HG03575 (cell line): ENCODE data around the gene IMMP2L.
"Not testable (repeated sequence)": the region's sequence is repeated elsewhere in the genome, so short reads cannot be mapped to it uniquely, and the experiment has no call there.

Experiments
- ATAC-seq: cut with Tn5 transposase; IDR thresholded peaks from one replicate; pipeline ENCODE4 v1.9.1; 2021; ENCODE audit not compliant: unreplicated experiment, insufficient number of reproducible peaks, low FRiP score; ENCODE audit errors: extremely low read depth

The IMMP2L gene

DNA sequence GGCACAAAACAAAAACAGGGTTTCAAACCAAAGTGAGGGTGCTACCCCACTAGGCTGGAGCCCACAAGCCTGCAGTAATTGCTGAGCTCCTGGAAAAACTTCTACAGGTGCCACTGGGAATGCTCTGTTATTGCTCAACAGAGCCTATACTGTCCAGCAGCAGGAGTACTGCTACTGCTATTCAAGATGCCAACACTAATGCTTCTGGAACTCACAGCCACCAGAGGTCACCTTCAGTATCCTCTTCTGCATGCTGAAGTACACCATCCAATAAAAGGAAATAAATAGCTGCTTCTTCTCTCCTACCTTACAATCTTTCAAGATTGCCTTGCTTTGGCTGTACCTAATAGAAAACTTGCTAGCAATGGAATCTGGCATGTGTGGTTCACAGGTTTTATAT is 249.3 kb downstream of the IMMP2L start:
- ATAC-seq = no peak

DNA sequence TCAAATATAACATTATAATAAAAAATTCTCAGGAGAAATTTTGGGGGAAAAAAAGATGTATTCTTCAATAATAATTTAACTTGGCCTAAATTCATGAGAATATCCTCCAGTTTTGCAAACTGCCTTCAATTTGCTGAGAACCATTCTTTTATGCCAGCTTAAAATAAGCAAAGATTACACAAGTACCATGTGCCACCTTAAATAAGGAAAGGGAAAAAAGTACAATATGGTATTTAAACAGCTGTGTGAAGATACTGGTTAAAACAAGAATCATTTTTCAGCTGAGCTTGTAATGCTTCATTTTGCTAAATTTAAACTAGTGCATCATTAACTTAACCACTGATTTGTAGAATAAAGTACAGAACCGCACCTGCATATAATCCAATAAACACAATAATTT is 253.6 kb downstream of the IMMP2L start:
- no peak for ATAC-seq

DNA sequence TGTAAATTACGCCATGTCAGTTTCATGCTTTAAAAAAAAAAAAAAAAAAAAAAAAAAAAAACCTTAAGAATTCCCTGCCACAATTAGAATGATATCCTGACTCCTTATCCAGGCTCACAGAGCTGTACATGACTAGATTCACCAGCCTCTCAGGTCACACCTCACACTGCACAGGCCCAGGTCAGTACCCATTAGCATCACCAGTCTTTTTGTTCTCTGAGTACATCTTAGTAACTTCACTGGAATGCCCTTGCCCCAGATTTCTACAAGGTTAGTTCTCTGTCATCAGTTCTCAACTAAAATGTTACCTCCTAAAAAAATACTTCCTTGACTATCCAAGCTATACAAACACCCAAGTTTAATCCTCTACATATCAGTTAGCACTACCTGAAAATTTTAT is 260.4 kb downstream of the IMMP2L start:
- no peak for ATAC-seq

DNA sequence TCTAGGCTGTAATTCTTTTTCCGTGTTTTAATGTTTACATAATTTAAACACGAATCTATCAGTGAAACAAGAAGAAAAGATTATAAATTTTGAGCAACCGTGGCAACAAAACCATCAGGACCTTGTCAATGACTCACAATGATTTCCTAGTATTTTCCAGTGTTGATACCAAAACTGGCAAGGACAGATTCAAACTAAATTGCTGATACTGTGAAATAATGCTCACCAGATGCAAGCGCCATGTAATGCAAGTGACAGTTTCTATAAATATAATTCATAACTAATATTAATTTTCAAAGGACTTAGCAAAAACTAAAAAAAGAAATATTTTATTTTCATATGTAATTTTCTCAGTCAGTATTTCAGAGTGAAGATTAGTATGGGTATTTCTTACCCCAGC is 267.8 kb downstream of the IMMP2L start:
- ATAC-seq = no peak

DNA sequence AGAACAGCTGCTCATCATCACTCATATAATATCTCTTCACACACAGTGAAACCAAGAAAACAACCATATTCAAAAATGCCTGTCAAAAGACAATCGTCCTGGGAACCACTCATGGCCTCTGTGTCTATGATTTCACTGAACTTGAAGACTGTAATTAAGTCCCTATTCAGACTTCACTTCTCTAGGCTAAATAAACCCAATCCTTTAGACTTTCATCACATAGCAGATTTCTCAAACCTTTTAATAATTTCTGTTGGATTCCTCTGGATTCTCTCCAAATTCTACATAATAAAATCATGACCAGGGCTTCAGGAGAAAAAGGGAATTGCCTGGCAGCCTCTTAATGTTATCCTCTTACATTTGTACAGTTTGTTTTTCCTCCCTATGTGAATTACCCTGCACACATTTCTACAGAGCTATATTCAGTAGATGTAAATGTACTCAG is 270.2 kb downstream of the IMMP2L start:
- ATAC-seq = no peak

DNA sequence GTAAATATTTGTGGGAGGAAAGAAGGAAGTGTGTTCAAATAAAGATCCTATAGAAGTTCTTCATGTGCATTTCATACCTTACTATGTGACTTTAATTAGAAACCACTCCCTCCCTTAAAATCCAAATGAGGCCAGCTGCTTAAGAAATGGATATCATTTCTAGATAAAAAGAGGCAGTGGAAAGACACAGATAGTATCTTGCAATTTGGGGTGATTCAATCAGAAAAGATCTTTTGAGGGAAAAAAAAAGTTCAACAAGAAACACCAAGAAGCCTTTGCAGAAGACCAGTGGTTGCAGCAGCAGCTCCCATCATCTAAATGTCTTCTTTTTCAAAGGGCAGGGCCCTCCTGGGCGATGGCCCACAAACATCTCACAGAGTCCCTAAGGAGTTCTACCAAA is 271.3 kb downstream of the IMMP2L start:
- ATAC-seq = no peak

DNA sequence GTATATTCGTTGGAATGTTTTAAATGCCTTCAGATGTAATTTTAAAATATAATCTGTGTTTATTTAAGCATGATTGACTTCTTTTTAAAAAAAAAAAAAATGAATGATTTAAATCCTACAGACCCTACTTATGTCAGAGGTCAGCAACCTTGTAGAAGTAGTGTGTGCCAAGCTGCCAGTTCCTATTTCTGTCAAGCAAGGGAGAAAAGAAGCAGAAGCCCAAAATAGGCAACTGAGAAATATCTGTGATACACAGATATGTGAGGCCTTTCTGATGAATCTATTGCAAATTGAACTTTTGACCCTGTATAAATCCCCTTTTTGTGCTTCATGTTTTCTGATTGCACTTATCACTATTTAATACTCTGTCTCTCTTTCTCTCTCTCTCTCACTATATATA is 271.9 kb downstream of the IMMP2L start:
- ATAC-seq = no peak

DNA sequence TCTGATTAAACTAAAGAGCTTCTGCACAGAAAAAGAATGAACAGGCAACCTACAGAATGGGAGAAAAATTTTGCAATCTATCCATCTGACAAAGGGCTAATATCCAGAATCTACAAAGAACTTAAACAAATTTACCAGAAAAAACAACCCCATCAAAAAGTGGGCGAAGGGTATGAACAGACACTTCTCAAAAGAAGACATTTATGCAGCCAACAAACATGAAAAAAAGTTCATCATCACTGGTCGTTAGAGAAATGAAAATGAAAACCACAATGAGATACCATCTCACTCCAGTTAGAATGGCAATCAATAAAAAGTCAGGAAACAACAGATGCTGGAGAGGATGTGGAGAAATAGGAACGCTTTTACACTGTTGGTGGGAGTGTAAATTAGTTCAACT is 273.9 kb downstream of the IMMP2L start:
- ATAC-seq = not testable (repeated sequence)

DNA sequence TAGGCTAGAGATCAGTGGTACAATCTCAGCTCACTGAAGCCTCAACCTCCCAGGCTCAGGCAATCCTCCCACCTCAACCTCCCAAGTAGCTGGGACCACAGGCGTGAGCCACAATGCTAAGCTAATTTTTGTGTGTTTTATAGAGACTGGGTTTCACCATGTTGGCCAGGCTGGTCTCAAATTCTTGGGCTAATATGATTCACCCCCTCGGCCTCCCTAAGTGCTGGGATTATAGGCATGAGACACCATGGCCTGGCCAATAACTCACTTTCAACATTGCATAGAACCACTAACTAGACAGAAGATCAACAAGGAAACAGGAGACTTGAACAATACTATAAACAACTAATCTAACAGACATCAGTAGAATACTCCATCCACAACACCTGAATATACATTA is 279.7 kb downstream of the IMMP2L start:
- ATAC-seq = no peak

DNA sequence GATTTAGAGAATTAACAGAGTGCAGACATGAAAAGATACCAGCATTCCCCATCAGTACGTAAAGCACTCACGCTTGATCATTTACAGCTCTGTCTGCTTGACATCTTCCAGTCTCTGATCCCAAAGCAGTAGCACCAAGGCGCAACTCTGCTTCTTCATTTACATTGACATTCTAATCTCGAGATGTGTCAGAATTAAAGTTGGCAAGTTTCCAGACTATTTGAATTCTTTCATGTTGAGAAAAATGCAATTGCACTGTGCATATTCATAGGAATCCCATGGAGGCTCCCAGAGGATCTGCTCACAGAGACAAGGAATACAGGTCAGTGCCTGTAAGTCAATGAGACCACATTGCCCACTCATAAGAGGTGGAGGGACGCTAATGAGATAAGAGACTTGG is 287.4 kb downstream of the IMMP2L start:
- ATAC-seq = no peak

DNA sequence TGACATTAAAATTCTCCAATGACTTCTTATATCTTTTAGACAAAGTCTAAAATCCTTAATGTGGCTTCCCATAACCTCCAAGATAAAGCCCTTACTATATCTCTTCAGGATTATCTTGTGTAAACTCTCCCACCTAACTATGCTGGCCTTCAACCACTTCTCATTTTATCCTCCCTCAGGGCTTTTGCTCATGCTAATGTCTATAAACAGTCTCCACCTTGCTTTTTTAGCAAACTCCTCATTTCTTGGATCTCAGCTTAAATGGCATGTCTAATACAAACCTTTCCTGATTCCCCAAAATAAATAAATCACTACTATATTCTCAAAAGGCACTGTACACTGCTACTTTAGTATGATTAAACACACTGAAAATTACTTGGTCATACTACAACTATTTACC is 290.2 kb downstream of the IMMP2L start:
- no peak for ATAC-seq

DNA sequence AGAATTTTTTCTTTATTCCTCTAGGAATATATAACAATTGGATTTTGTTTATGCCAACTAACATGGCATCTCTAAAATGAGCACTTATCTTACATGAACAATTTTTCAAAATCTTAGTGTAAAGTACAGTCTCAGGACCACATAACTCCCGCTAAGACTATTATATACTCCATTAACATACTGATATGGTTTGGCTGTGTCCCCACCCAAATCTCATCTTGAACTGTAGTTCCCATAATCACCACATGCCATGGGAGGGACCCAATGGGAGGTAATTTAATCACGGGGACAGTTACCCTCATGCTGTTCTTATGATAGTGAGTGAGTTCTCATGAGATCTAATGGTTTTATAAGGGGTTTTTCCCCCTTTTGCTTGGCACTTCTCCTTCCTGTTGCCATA is 291.5 kb downstream of the IMMP2L start:
- ATAC-seq = not testable (repeated sequence)

DNA sequence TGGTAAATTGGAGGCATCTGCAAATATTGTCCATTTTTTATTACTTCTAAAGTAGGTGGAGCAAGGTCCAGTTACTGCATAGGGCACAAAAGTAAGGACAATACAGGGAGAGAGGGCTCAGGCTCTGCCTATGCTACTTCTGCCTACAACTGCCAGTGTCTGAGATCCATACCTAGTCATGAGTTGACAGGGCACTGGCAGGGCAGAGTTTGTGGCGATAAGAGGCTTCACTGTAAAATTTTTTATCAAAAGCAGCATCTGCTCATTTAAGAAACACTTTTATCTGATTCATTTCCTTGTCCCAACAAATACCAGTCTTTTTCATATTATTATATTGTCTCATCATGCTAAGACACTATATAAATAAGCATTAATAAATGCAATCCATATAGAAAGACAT is 293.4 kb downstream of the IMMP2L start:
- ATAC-seq = no peak

DNA sequence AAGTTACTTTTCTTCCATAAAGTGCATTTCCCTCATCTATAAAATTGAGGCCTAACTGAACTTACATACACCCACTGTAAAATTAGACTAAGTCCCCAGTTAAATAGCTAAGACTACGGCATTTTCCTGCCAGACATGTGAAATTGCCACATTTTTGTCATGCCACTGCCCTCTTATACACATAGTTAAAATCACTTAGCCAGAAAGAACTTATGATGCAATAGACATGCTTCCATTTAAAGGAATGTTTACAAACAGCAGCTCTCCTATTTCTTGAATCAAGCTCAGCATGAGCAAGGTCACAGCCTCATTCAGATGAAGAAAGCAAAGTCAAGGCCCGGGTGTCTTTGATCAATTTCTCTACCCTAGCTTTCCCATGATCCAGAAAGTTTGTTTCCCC is 295.7 kb downstream of the IMMP2L start:
- no peak for ATAC-seq

DNA sequence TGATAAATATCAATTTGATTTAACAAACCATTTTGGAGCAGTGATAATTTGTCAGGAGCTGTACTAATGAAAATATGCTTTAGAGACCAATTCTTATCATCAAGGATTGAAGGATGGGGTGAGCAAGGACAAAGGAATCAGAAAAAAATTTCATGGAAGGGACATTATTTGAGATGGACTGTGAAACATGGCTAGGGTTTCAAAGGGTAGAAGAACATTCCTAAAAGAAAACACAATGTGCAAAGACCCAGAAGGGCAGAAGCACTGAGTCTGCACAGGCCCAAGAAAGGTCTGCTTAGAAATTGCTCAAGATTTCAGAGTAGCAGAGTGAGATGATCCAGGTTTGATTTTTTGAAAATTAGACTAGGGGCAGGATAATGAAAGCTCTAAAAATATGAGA is 296.9 kb downstream of the IMMP2L start:
- ATAC-seq = no peak

DNA sequence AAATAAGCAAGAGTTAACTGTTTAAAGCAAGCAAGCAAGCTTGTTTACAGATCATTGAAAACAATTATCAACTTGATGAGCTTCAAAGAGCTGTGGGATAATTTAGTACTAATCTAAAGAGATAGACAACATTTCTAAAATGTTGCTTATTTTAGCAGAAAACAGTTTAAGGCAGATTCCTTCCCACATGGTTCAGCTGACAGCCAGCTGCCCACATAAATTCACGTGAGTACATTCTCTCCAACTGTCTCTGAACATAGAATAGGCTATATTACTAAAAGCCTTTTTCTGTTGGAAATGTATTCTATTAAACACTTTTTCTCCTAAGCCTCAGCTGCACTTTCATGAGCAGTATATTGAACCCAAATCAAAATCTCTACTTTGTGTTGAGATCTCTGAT is 297.3 kb downstream of the IMMP2L start:
- no peak for ATAC-seq

DNA sequence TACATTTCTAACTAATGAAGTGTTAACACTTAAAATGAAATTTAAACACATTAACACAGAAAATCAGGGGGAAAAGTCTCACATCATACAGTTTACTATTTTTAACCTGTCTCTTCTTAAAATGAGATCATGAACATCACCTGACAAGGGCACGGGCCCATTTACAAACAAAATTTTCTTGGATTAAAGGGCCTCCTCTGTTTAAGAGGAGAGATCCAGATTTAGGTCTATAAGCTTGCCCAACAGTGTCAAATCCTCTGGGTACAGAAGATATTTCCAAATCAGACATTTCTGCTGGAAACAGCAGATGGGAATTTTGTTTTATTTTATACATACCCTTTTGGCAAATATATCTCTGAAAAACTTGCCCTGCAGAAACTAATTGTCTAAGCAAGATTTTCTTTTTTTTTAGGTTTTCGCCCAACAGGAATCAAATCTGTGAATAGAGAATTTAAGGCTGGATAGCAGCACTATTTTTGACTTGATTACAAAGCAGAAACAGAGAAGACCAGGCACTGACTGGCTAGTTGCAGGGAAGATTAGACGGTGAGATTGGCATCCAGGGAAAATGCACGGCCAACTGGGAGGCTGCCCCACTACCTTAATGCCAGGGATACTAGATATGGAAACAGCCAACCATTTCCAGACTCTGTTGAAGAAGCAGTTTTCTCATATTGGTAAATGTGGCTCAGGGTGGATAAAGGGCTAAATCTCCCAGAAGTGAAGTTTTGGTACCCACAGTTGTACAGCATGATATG is 298.0 kb downstream of the IMMP2L start:
- no peak for ATAC-seq

DNA sequence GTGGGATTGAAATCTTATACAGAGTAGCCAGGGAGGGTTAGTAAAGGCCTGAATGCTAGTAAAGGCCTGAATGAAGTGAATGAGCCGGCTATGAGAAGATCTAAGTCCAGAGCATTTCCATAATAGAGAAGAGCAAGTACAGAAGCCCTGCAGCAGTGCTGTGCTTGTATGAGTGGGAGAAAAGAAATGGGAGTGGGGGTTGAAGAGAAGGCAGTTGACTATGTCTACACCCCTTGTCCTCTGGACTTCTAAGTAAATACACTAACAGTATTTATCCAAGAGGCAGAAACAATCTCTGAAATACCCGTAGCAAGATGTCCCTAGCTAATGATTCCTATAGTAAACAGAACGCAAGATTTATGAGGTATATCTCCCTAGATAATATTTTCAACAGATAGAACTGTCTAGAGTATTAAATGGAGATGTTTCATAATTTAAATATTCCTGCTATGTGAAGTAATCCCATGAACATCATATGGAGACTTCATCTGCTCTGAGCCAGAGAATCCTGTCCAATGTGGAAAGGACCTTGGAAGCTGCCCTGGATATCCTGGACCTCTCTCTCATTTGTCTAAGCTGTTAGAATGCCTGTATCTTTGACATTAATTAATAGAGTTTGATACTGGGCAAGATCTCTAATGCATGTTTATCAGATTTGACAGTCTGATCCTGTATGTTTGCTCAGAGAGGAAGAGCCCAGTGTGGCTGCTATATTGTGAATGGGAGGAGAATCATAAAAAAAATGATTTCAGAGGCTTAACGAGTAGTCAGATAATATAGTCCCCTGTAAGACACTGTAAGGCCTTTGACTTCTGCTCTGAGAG is 299.8 kb downstream of the IMMP2L start:
- no peak for ATAC-seq

DNA sequence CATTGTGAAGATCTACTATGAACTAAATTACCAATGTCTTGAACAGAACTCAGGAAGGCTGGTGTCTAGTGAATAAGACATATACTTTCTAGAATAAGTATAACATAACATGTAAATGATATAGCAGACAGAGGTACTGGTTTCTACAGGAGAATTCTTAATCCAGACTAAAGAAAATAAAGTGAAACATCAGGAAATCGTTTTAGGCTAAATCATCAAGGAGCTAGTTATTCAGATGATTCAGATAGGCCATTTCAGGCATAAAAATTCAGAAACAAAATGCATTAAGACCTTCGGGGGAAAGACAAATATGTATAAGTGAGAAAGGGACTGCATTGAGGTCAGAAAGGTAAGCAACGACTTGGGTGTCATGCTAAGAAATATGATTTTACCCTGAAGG is 300.8 kb downstream of the IMMP2L start:
- ATAC-seq = no peak

DNA sequence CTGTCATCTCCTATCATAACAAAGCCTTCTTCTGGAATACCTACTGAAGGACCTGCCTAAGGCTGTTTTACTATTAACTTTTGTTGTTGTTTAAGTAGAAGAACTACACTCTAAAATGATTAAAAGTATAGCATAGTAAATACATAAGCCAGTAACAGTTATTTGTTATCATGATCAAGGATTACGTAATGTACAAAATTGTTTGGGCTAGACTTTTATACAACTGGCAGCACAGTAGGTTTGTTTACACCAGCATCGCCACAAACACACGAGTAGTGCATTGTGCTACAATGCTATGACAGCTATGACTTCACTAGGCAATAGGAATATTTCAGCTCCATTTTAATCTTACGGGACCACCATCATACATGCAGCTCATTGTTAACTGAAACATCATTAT is 302.3 kb downstream of the IMMP2L start:
- no peak for ATAC-seq
